Measurements from ENCODE around the gene OR5K1.

Gene OR5K1

GRCh38 chr3:98457543-98457942 lies 5.5 kb upstream of the OR5K1 start:
- Histone ChIP-seq H3K79me2 (no peaks in the 10 kb centered on the region), H3K27ac (no peak overlapping the region), H3K4me3 (ENCODE audit: low read depth, low read length) (no peak overlapping the region), H3K27me3 (ENCODE audit: control insufficient read depth, insufficient read depth, low read length) (no peaks in the 10 kb centered on the region), H3K36me3 (ENCODE audit: control insufficient read depth, insufficient read depth, low read length) (no peaks in the 10 kb centered on the region), H3K4me2 (ENCODE audit: low read length) (no peak overlapping the region), H3K9ac (no peak overlapping the region), H3K9me3 (ENCODE audit: control insufficient read depth, low read length) (no peaks in the 10 kb centered on the region), H3K4me1 (no peaks in the 10 kb centered on the region), H2AFZ (no peak overlapping the region)
- no peak for TF ChIP-seq CTCF (IDR thresholded peaks at IDR 0.05)

GRCh38 chr3:98460220-98460619 lies 2.8 kb upstream of the OR5K1 start:
- TF ChIP-seq CTCF (IDR thresholded peaks at IDR 0.05): no peak
- H3K4me2 ChIP-seq (ENCODE audit: low read length): no peak overlapping the region

GRCh38 chr3:98482717-98483482 lies 19.9 kb downstream of the OR5K1 start:
- no peak for TF ChIP-seq CTCF (IDR thresholded peaks at IDR 0.05)
- no peaks in the 10 kb centered on the region for H3K4me1 ChIP-seq
- no peaks in the 10 kb centered on the region for H3K36me3 ChIP-seq (ENCODE audit: control insufficient read depth, insufficient read depth, low read length)
- no peak overlapping the region for H3K27ac ChIP-seq
- no peak overlapping the region for H3K4me2 ChIP-seq (ENCODE audit: low read length)
- no peaks in the 10 kb centered on the region for H3K27me3 ChIP-seq (ENCODE audit: control insufficient read depth, insufficient read depth, low read length)
- H3K9me3 ChIP-seq (ENCODE audit: control insufficient read depth, low read length): no peaks in the 10 kb centered on the region
- H3K4me3 ChIP-seq (ENCODE audit: low read depth, low read length): no peak overlapping the region
- H2AFZ ChIP-seq: no peak overlapping the region
- H3K9ac ChIP-seq: no peak overlapping the region
- H3K79me2 ChIP-seq: no peaks in the 10 kb centered on the region

More at GRCh38 chr3:98460220-98460619, 2.8 kb upstream of the OR5K1 start:
- Histone ChIP-seq H3K9me3 (ENCODE audit: control insufficient read depth, low read length) (no peaks in the 10 kb centered on the region), H3K9ac (no peak overlapping the region), H3K4me3 (ENCODE audit: low read depth, low read length) (no peak overlapping the region), H3K4me1 (no peaks in the 10 kb centered on the region), H3K36me3 (ENCODE audit: control insufficient read depth, insufficient read depth, low read length) (no peaks in the 10 kb centered on the region), H3K79me2 (no peaks in the 10 kb centered on the region), H3K27ac (no peak overlapping the region), H2AFZ (no peak overlapping the region), H3K27me3 (ENCODE audit: control insufficient read depth, insufficient read depth, low read length) (no peaks in the 10 kb centered on the region)

GRCh38 chr3:98483626-98484025 lies 20.6 kb downstream of the OR5K1 start:
- no peak overlapping the region for H3K9ac ChIP-seq
- H3K4me2 ChIP-seq (ENCODE audit: low read length): no peak overlapping the region
- no peaks in the 10 kb centered on the region for H3K79me2 ChIP-seq
- H2AFZ ChIP-seq: no peak overlapping the region
- H3K9me3 ChIP-seq (ENCODE audit: control insufficient read depth, low read length): no peaks in the 10 kb centered on the region
- H3K4me3 ChIP-seq (ENCODE audit: low read depth, low read length): no peak overlapping the region
- no peak overlapping the region for H3K27ac ChIP-seq
- H3K27me3 ChIP-seq (ENCODE audit: control insufficient read depth, insufficient read depth, low read length): no peaks in the 10 kb centered on the region
- H3K4me1 ChIP-seq: no peaks in the 10 kb centered on the region
- no peaks in the 10 kb centered on the region for H3K36me3 ChIP-seq (ENCODE audit: control insufficient read depth, insufficient read depth, low read length)
- no peak for TF ChIP-seq CTCF (IDR thresholded peaks at IDR 0.05)

GRCh38 chr3:98497381-98497780 lies 34.4 kb downstream of the OR5K1 start, which contains the start of gene OR5K2:
Gene OR5K2 (plus strand): TSS chr3:98497681. CDS start chr3:98497681, 0 bp downstream.
- H3K4me3 ChIP-seq (ENCODE audit: low read depth, low read length): no peak within 1 kb of the TSS
- H3K27me3 ChIP-seq (ENCODE audit: control insufficient read depth, insufficient read depth, low read length): no peaks in the 10 kb centered on the region
- H2AFZ ChIP-seq: no peak within 1 kb of the TSS
- H3K36me3 ChIP-seq (ENCODE audit: control insufficient read depth, insufficient read depth, low read length): no peaks in the 10 kb centered on the region
- no peak within 1 kb of the TSS for H3K4me2 ChIP-seq (ENCODE audit: low read length)
- TF ChIP-seq CTCF (IDR thresholded peaks at IDR 0.05): no peak
- no peak within 1 kb of the TSS for H3K9ac ChIP-seq
- H3K4me1 ChIP-seq: no peaks in the 10 kb centered on the region
- no peaks in the 10 kb centered on the region for H3K79me2 ChIP-seq
- H3K9me3 ChIP-seq (ENCODE audit: control insufficient read depth, low read length): no peaks in the 10 kb centered on the region
- no peak within 1 kb of the TSS for H3K27ac ChIP-seq
